ENCODE results near the gene MOSPD3. TPM values are rescaled to one million over a fixed set of nuclear protein-coding genes. Genes with fewer than 3 reads are reported as not detected.

Gene MOSPD3
- total RNA-seq, 1 experiment from 2014 or later = 16.7 TPM

GRCh38 chr7:100612730-100613390 lies 520 bp downstream of the MOSPD3 start:
- Histone ChIP-seq H4K8ac (replicated peaks; ENCODE audit: insufficient read length, low read depth, low read length) (no peak overlapping the region), H3K14ac (ENCODE audit: insufficient read depth, low read length) (peak overlapping the region; percentile 34; the same call in 1 of the 2 replicates), H3K56ac (ENCODE audit: insufficient read length, low read depth, low read length) (no peak overlapping the region), H3K9me3 (ENCODE audit: control insufficient read depth, low read depth, low read length) (no peaks in the 10 kb centered on the region), H2BK5ac (ENCODE audit: insufficient read length, low read length) (no peak overlapping the region), H3K23ac (ENCODE audit: insufficient read length, low read depth, low read length) (no peak overlapping the region), H3K27me3 (ENCODE audit: insufficient read depth, low read length) (no peaks in the 10 kb centered on the region), H4K20me1 (ENCODE audit: control insufficient read depth, insufficient read depth, insufficient read length) (no peaks in the 10 kb centered on the region), H3K4me2 (ENCODE audit: insufficient read depth, insufficient read length, low read length) (peak overlapping the region; percentile 61), H2BK12ac (ENCODE audit: insufficient read length, low read depth, low read length) (no peak overlapping the region), H2BK20ac (ENCODE audit: low read depth, low read length, poor library complexity, severe bottlenecking) (no peak overlapping the region), H2AK5ac (ENCODE audit: insufficient read length, low read length) (no peak overlapping the region), H4K5ac (ENCODE audit: insufficient read length, low read depth, low read length) (no peak overlapping the region), H2BK120ac (ENCODE audit: low read depth, low read length, poor library complexity, severe bottlenecking) (no peak overlapping the region), H3K79me2 (ENCODE audit: insufficient read depth, low read length) (no peaks in the 10 kb centered on the region), H3K79me1 (ENCODE audit: insufficient read depth, low read depth, low read length, poor library complexity, severe bottlenecking) (no peaks in the 10 kb centered on the region), H2BK15ac (ENCODE audit: low read depth, low read length) (no peak overlapping the region), H3K4ac (ENCODE audit: low read depth, low read length) (no peak overlapping the region), H3K4me1 (ENCODE audit: insufficient read depth, low read length) (no peaks in the 10 kb centered on the region), H3K27ac (ENCODE audit: insufficient read length, low read depth, low read length) (no peak overlapping the region), H3K9ac (ENCODE audit: extremely low read depth, insufficient read length, low read length) (no peak overlapping the region), H3K23me2 (ENCODE audit: insufficient read length, low read depth, low read length, poor library complexity, severe bottlenecking) (peaks cover 2% of the 10 kb centered on the region), H3T11ph (ENCODE audit: low read length) (no peak overlapping the region), H2AFZ (ENCODE audit: low read length) (no peak overlapping the region), H3K18ac (ENCODE audit: insufficient read length, low read depth, low read length) (no peak overlapping the region), H4K91ac (ENCODE audit: insufficient read length, low read depth, low read length) (no peak overlapping the region)
- peaks cover 7 to 9% of the 10 kb centered on the region in 2 experiments for H3K4me1 Mint-ChIP-seq
- TF ChIP-seq, protein P1, sequence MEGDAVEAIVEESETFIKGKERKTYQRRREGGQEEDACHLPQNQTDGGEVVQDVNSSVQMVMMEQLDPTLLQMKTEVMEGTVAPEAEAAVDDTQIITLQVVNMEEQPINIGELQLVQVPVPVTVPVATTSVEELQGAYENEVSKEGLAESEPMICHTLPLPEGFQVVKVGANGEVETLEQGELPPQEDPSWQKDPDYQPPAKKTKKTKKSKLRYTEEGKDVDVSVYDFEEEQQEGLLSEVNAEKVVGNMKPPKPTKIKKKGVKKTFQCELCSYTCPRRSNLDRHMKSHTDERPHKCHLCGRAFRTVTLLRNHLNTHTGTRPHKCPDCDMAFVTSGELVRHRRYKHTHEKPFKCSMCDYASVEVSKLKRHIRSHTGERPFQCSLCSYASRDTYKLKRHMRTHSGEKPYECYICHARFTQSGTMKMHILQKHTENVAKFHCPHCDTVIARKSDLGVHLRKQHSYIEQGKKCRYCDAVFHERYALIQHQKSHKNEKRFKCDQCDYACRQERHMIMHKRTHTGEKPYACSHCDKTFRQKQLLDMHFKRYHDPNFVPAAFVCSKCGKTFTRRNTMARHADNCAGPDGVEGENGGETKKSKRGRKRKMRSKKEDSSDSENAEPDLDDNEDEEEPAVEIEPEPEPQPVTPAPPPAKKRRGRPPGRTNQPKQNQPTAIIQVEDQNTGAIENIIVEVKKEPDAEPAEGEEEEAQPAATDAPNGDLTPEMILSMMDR (conservative IDR thresholded peaks at IDR 0.05) = peak; percentile 56
- H3K9me3 Mint-ChIP-seq = no peaks in the 10 kb centered on the region; a peak in 1 of 5 replicates
- DNase-seq = peak; percentile 62
- no peak overlapping the region for H3K27ac Mint-ChIP-seq
- H3K36me3 Mint-ChIP-seq (ENCODE audit: insufficient read depth in 1 of 3, low read depth in 3 of 3) = peaks cover 0 to 8% (median 4%) of the 10 kb centered on the region in 3 experiments; a peak in 6 of 7 replicates
- WGBS (ENCODE audit: extremely low coverage, insufficient read length, low lambda C conversion rate) = no CpG with 5 or more reads among the region's 29 CpGs
- no peaks in the 10 kb centered on the region; the same call in 1 of the 2 replicates for H3K27me3 Mint-ChIP-seq (ENCODE audit: low read depth)
- H3K4me3 Mint-ChIP-seq = peak overlapping the region; percentile 93 to 97
